ENCODE data around the gene MSMO1. TPM values are rescaled to one million over a fixed set of nuclear protein-coding genes. Genes with fewer than 3 reads are reported as not detected.

Gene MSMO1
- total and polyA plus RNA-seq, 2 donors (not counting 3 experiments of a cell fraction or from before 2014, with no cell fraction given) = 74.3 to 109 TPM

DNA sequence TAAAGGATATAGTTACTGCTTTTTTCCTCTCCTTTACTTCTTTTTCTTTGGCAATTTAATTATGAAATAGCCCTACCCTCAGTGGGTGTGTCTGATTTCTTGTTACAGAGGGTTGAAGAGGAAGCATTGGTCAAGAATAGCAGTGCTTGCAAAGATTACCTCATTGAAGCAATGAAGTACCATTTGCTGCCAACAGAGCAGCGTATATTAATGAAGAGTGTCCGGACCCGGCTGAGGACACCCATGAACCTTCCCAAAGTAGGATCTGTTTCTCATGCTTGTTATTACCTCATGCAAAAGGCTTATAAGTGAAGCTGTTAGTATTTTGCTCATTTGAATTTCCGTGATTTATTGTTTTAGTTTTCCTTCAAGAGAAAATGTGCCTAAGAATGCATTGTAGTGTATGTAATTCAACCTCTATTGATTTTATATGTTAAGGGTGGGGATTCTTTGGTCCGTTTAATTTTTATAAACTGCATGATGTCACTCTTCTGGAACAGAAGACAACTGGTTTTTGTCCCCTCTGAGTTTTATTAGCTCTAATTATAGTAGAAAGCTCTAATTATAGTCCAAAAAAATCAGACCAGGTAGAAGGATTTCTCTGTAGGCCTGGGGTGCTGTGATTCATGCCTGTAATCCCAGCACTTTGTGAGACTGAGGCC, 27.9 kb upstream of the MSMO1 start:
- Histone ChIP-seq H3K4me1 (ENCODE audit: control insufficient read depth, extremely low read depth, insufficient read depth, low read length) (no peaks in the 10 kb centered on the region), H3K36me3 (ENCODE audit: control insufficient read depth in 2 of 2, extremely low read depth in 1 of 2, insufficient read depth in 2 of 2, low read length in 2 of 2) (peaks cover 0 to 2% of the 10 kb centered on the region in 2 experiments), H3K79me2 (ENCODE audit: control insufficient read depth, insufficient read depth, low read length) (no peaks in the 10 kb centered on the region), H3K4me2 (ENCODE audit: insufficient read depth, low read length) (no peak overlapping the region), H4K20me1 (replicated peaks; ENCODE audit: control insufficient read depth, extremely low read depth, insufficient read depth, low read length) (no peaks in the 10 kb centered on the region), H3K9ac (replicated peaks; ENCODE audit: extremely low read depth, insufficient read depth, low read length) (no peak overlapping the region), H3K27me3 (ENCODE audit: control insufficient read depth in 2 of 2, insufficient read depth in 2 of 2, low read length in 2 of 2) (no peaks in the 10 kb centered on the region), H3K9me1 (replicated peaks; ENCODE audit: control insufficient read depth, extremely low read depth, insufficient read depth, low read length) (no peaks in the 10 kb centered on the region), H3K9me3 (replicated peaks; ENCODE audit: control insufficient read depth, insufficient read depth, low read length) (no peaks in the 10 kb centered on the region), H3K4me3 (replicated peaks in 1 of 3; ENCODE audit: insufficient read depth in 1 of 3, low read depth in 1 of 3, low read length in 3 of 3) (no peak overlapping the region), H3K27ac (ENCODE audit: insufficient read depth, low read depth, low read length) (no peak overlapping the region), H2AFZ (ENCODE audit: low read depth, low read length) (no peak overlapping the region)
- no TSS peak for BruUV-seq (replicated peaks)
- intact Hi-C loops (cut with micrococcal nuclease) = no loop called here
- TF ChIP-seq POLR2AphosphoS5 (IDR thresholded peaks at IDR 0.05; ENCODE audit: insufficient read depth, low read depth, low read length) = no peak
- no peak for TF ChIP-seq FOS (IDR thresholded peaks at IDR 0.05; ENCODE audit: borderline replicate concordance, insufficient read depth, low read length)
- TF ChIP-seq POLR2A (IDR thresholded peaks at IDR 0.05; ENCODE audit: low read depth, low read length) = no peak
- TF ChIP-seq, protein P1, sequence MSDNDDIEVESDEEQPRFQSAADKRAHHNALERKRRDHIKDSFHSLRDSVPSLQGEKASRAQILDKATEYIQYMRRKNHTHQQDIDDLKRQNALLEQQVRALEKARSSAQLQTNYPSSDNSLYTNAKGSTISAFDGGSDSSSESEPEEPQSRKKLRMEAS (IDR thresholded peaks at IDR 0.05; ENCODE audit: insufficient read depth, insufficient read length) = no peak
- TF ChIP-seq JUN (IDR thresholded peaks at IDR 0.05; ENCODE audit: borderline replicate concordance, insufficient read depth, insufficient read length, low read depth) = no peak
- TF ChIP-seq GATA2 (IDR thresholded peaks at IDR 0.05; ENCODE audit: insufficient read depth, insufficient read length, low read depth, low read length) = no peak
- TF ChIP-seq EZH2 (IDR thresholded peaks at IDR 0.05; ENCODE audit: borderline replicate concordance, low read depth, low read length, severe bottlenecking) = no peak
- ChIA-PET CTCF (no interaction called here), POLR2A (no interaction called here)
- no peak for DNase-seq (ENCODE audit: low read depth, low spot score)
- no peak for FAIRE-seq
- dilution Hi-C loops (cut with MboI; ENCODE audit: extremely low pct_ligation_motif_present, low sequenced_read_pairs) = no loop called here

DNA sequence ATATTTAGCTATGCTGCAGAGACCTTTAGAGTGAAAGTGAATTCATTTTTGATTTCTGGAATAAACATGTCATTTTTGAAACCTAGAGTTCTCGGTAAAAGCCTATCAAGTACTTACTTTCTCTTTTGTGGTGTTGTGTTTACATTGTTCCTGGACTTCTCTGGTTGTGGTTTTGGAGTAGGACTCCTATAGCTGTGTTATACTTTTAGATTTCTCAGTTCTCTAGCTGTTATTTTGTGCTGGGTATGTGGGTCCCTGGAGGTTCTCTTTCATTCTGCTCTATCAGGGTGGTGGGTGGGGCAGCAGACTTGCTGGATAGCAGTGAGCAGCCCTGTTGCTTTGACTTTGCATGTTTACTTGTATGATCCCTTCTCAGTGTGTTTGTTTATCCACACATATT, 25.6 kb upstream of the MSMO1 start:
- dilution Hi-C loops (cut with MboI; ENCODE audit: extremely low pct_ligation_motif_present, low sequenced_read_pairs) = no loop called here

More for the DNA sequence above, 25.6 kb upstream of the MSMO1 start:
- Histone ChIP-seq H3K9me3 (replicated peaks; ENCODE audit: control insufficient read depth, insufficient read depth, low read length) (no peaks in the 10 kb centered on the region), H3K9ac (replicated peaks; ENCODE audit: extremely low read depth, insufficient read depth, low read length) (no peak overlapping the region), H3K27ac (ENCODE audit: insufficient read depth, low read depth, low read length) (no peak overlapping the region), H4K20me1 (replicated peaks; ENCODE audit: control insufficient read depth, extremely low read depth, insufficient read depth, low read length) (no peaks in the 10 kb centered on the region), H3K4me3 (replicated peaks in 1 of 3; ENCODE audit: insufficient read depth in 1 of 3, low read depth in 1 of 3, low read length in 3 of 3) (peak overlapping the region in 1 of 3 experiments; percentile 13), H3K27me3 (ENCODE audit: control insufficient read depth in 2 of 2, insufficient read depth in 2 of 2, low read length in 2 of 2) (no peaks in the 10 kb centered on the region), H3K9me1 (replicated peaks; ENCODE audit: control insufficient read depth, extremely low read depth, insufficient read depth, low read length) (no peaks in the 10 kb centered on the region), H3K36me3 (ENCODE audit: control insufficient read depth in 2 of 2, extremely low read depth in 1 of 2, insufficient read depth in 2 of 2, low read length in 2 of 2) (peaks cover 0 to 2% of the 10 kb centered on the region in 2 experiments), H2AFZ (ENCODE audit: low read depth, low read length) (no peak overlapping the region), H3K79me2 (ENCODE audit: control insufficient read depth, insufficient read depth, low read length) (no peaks in the 10 kb centered on the region), H3K4me2 (ENCODE audit: insufficient read depth, low read length) (peak overlapping the region; percentile 75), H3K4me1 (ENCODE audit: control insufficient read depth, extremely low read depth, insufficient read depth, low read length) (no peaks in the 10 kb centered on the region)
- no TSS peak for BruUV-seq (replicated peaks)
- ChIA-PET POLR2A (no interaction called here), CTCF (interaction anchor here (1.4 kb wide), 1 partner anchor 171 kb away, joined by 4 read pairs; no protein-coding TSS in a partner anchor)
- no peak for TF ChIP-seq POLR2AphosphoS5 (IDR thresholded peaks at IDR 0.05; ENCODE audit: insufficient read depth, low read depth, low read length)
- TF ChIP-seq, protein P1 (IDR thresholded peaks at IDR 0.05; ENCODE audit: insufficient read depth, insufficient read length) = no peak
- DNase-seq (ENCODE audit: low read depth, low spot score) = peak; percentile 26
- intact Hi-C loops (cut with micrococcal nuclease) = no loop called here
- FAIRE-seq = peak; percentile 24

Measured in endothelial cell of umbilical vein (primary cell).